Tibial nerve (tissue), 4 donors: Measurements from ENCODE around the gene AMBRA1. TPM values are rescaled to one million over a fixed set of nuclear protein-coding genes. Genes with fewer than 3 reads are reported as not detected.

Source experiments
- DNase-seq, 2 donors: peaks; one replicate each; pipeline ENCODE4 v3.0.0-alpha.2; 2019; ENCODE audit warnings: low spot score in 2 of 2
- H3K27ac ChIP-seq, 4 donors: fragments of 200-600 bp; sonication (generic) in 3 of 4; one replicate each; pipeline ENCODE4 v1.5.1; 2017 to 2019; ENCODE audit warnings: mild to moderate bottlenecking in 1 of 4
- H3K27me3 ChIP-seq, 2 donors: fragments of 200-600 bp; sonication (generic) in 1 of 2; one replicate each; pipeline versions ENCODE4 v1.5.1 to v1.6.0; 2017 to 2019
- H3K36me3 ChIP-seq, 3 donors: fragments of 200-600 bp; sonication (generic); one replicate each; pipeline ENCODE4 v1.5.1; 2018 to 2019
- H3K4me1 ChIP-seq, 4 donors: fragments of 200-600 bp; sonication (generic) in 3 of 4; one replicate each; pipeline ENCODE4 v1.5.1; 2017 to 2019
- H3K4me3 ChIP-seq, 4 donors: fragments of 200-600 bp; sonication (generic) in 3 of 4; one replicate each; pipeline ENCODE4 v1.5.1; 2017 to 2019; ENCODE audit warnings: mild to moderate bottlenecking in 1 of 4, moderate library complexity in 1 of 4
- H3K9me3 ChIP-seq, 4 donors: fragments of 200-600 bp; sonication (generic) in 3 of 4; one replicate each; pipeline ENCODE4 v1.5.1; 2017 to 2019
- CTCF ChIP-seq, 5 experiments: fragments of 200-600 bp in 3 of 5; fragments of 450-650 bp in 2 of 5; sonication (generic) in 3 of 5; IDR thresholded peaks; one replicate each; pipeline ENCODE4 v1.5.1; 2016 to 2019; ENCODE audit warnings: antibody characterized with exemption in 5 of 5, mild to moderate bottlenecking in 3 of 5, moderate library complexity in 2 of 5
- EP300 ChIP-seq, 2 donors: sonication (generic); formaldehyde crosslinking; IDR thresholded peaks; one replicate each; pipeline ENCODE4 v1.6.1; 2017; ENCODE audit warnings: antibody characterized with exemption in 2 of 2, mild to moderate bottlenecking in 1 of 2
- POLR2A ChIP-seq, 2 donors: fragments of 450-650 bp; IDR thresholded peaks; one replicate each; pipeline ENCODE4 v1.6.1; 2017; ENCODE audit warnings: antibody characterized with exemption in 2 of 2, mild to moderate bottlenecking in 2 of 2, moderate library complexity in 2 of 2
- WGBS, 2 donors: methylation state at CpG; one replicate each; pipeline ENCODE4 v1.1.5; 2018; 5-methylcytosine and 5-hydroxymethylcytosine counted together
- total RNA-seq, 4 donors: library from RNA; depleted of rRNA; stranded (reverse); fragments of >200 nt; gene quantifications; one replicate each; pipeline ENCODE4 v1.1.0, GENCODE V29; 2016

Gene AMBRA1
- total RNA-seq, 4 donors from 2014 or later = 31.0 to 43.7 (median 35.8) TPM

DNA sequence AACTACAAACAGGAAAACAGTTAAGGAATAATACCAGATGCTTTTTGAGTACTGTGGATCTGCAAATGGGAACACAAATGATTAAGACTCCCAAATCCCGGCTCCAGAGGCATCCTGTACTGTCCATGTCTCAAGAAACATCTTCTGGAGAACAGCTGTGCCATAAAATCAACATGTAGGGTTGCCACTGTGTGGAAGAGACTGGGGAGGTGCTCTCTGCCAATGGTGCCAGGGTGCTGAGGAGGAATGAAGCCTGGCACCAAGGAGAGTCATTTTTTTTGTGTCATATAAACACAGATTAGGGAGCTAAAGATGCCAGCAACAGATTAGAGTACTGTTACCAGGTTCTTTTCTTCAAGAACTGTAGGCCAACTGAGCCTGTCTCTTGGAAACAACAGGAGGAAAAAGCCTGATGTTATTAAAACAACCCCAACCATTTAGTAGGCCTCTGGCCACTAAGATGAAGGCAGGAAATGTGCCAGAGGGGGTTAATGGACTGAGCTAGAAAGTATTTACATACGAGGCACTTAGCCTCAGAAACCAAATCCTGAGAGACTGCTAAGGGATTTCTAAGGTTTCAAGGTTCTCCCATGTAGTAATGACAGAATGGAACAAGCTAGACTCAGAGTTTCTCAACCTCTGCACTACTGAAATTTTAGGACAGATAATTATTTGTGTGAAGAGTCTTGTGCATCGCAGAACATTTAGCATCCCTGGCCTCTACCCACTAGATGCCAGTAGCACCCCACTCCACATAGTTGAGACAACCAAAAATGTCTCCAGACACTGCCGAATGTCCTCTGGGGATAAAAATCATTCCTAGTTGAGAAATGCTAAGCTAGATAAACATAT lies 147.7 kb downstream of the AMBRA1 start:
- H3K4me1 ChIP-seq = peaks cover 0 to 25% (median 4%) of the 10 kb centered on the region in 4 donors
- H3K36me3 ChIP-seq = peaks cover 0 to 23% (median 0%) of the 10 kb centered on the region in 3 donors
- H3K27me3 ChIP-seq = no peaks in the 10 kb centered on the region
- H3K9me3 ChIP-seq = no peaks in the 10 kb centered on the region
- no peak for DNase-seq
- no peak overlapping the region for H3K4me3 ChIP-seq
- TF ChIP-seq CTCF (IDR thresholded peaks at IDR 0.05) (peak in 1 of 5 experiments; percentile 10), POLR2A (IDR thresholded peaks at IDR 0.05) (no peak), EP300 (IDR thresholded peaks at IDR 0.05) (no peak)
- WGBS, 2 donors = 49 to 54% methylated on average over 4 of the region's 4 CpGs
- H3K27ac ChIP-seq = peak overlapping the region in 2 of 4 donors; percentile 10 to 14

GRCh38 chr11:46445192-46445919 lies 148.5 kb downstream of the AMBRA1 start:
- Histone ChIP-seq H3K4me1 (peaks cover 0 to 25% (median 4%) of the 10 kb centered on the region in 4 donors), H3K9me3 (no peaks in the 10 kb centered on the region), H3K27me3 (no peaks in the 10 kb centered on the region), H3K4me3 (no peak overlapping the region), H3K27ac (peak overlapping the region in 1 of 4 donors; percentile 15), H3K36me3 (peaks cover 0 to 27% (median 0%) of the 10 kb centered on the region in 3 donors)
- no peak for DNase-seq
- TF ChIP-seq EP300 (IDR thresholded peaks at IDR 0.05) (no peak), CTCF (IDR thresholded peaks at IDR 0.05) (no peak), POLR2A (IDR thresholded peaks at IDR 0.05) (no peak)
- 77 to 80% methylated on average over 4 of the region's 4 CpGs for WGBS, 2 donors

GRCh38 chr11:46444305-46444704 lies 149.5 kb downstream of the AMBRA1 start:
- Histone ChIP-seq H3K4me3 (no peak overlapping the region), H3K27ac (no peak overlapping the region), H3K27me3 (no peaks in the 10 kb centered on the region), H3K36me3 (peaks cover 0 to 27% (median 0%) of the 10 kb centered on the region in 3 donors), H3K9me3 (no peaks in the 10 kb centered on the region), H3K4me1 (peaks cover 0 to 25% (median 4%) of the 10 kb centered on the region in 4 donors)
- DNase-seq = no peak
- no peak for TF ChIP-seq CTCF (IDR thresholded peaks at IDR 0.05)
- no peak for TF ChIP-seq EP300 (IDR thresholded peaks at IDR 0.05)
- TF ChIP-seq POLR2A (IDR thresholded peaks at IDR 0.05) = no peak

DNA sequence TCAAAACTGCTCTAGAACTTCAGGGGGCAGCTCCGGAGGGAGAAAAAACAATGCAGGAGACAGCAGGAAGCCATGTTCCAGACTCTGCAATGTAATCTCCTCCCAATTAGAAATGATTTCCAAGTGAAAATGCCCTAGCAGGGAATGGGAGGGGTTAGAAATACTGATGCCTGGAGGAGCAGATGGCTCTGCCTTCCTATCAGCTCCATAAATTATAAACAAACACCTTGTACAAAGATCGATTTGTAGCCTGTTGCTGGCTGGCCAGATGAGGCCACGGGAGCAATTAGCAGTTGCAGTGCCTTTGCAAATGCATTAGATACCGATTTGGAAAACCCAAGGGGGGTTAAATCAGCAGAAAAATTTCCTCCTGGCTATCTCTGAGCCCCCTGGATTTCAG lies 155.6 kb downstream of the AMBRA1 start:
- Histone ChIP-seq H3K27me3 (no peaks in the 10 kb centered on the region), H3K9me3 (no peaks in the 10 kb centered on the region), H3K4me3 (no peak overlapping the region), H3K36me3 (peaks cover 0 to 43% (median 0%) of the 10 kb centered on the region in 3 donors), H3K4me1 (peaks cover 0 to 4% (median 0%) of the 10 kb centered on the region in 4 donors), H3K27ac (no peak overlapping the region)
- DNase-seq = no peak
- WGBS, 2 donors = 50 to 52% methylated on average over 4 of the region's 4 CpGs
- TF ChIP-seq CTCF (IDR thresholded peaks at IDR 0.05) = no peak
- no peak for TF ChIP-seq POLR2A (IDR thresholded peaks at IDR 0.05)
- TF ChIP-seq EP300 (IDR thresholded peaks at IDR 0.05) = no peak
